ENCODE measurements around the gene MMP2.

Gene MMP2

DNA sequence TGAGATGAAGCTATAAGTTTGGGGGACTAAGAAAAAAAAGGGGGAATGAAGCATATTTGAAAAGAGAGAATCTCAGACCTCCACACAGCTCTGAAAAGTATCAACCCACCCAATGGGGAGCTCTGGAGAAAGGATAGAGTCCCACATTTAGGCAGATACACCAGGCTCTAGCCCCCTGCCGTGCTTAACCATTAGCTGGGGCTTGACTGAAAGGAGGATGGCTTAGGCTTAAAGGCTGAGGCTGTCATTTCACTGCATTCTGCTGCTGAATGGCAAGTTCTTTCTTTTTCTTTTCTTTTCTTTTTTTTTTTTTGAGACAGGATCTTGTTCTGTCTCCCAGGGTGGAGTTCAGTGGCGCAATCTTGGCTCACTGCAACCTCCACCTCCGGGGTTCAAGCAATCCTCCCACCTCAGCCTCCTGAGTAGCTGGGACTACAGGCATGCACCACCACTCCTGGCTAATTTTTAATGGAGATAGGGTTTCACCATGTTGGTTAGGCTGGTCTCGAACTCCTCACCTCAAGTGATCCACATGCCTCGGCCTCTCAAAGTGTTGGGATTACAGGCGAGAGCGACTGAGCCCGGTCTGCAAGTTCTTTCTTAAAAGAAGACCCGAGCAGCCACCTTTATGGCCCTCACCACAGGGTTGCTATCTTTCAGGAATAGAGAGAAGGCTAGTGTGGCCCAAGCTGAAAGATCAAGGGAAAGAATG, 9.0 kb upstream of the MMP2 start:
- no peak for DNase-seq

DNA sequence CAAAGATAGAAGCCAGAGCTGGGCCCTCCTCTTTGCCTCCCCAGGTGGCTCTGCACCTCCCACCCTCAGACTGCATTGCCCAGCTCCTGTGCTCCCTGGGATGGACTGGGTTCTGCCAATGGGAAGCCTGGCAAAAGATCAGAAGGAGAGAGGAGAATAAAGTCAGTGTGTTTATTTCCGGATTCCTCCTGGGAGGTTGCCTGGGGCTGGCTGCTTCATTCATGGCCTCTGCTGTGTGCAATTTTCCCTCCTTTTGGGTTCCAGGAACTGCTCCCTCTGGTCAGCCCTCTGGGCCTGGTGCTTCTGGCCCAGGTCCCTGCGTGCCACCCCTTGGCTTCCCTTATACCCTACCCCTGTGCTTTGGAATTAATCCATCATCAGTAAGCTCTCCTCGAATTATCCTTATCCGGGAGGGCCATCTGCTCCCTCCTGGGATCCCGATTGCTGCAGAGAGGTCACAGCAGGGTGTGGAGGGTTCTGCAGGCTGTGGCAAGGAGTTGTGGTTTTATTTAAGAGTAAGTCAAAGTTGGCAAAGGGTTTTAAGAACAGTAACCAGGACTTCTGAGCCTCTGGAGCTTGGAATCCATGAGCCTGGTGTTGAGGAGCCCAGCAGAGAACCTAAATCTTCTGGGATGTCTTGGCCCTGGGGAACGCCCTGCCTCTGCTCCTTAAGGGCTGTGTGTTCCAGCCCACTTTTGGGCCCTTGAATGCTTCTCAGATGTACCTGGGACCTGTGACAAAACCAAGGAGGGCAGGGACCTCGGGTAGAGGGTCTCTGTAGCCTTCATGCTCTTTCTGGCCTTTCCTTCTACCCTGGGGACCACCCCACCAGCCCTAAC, 8.2 kb upstream of the MMP2 start:
- peak in 2 of 3 experiments; percentile 3 for DNase-seq

DNA sequence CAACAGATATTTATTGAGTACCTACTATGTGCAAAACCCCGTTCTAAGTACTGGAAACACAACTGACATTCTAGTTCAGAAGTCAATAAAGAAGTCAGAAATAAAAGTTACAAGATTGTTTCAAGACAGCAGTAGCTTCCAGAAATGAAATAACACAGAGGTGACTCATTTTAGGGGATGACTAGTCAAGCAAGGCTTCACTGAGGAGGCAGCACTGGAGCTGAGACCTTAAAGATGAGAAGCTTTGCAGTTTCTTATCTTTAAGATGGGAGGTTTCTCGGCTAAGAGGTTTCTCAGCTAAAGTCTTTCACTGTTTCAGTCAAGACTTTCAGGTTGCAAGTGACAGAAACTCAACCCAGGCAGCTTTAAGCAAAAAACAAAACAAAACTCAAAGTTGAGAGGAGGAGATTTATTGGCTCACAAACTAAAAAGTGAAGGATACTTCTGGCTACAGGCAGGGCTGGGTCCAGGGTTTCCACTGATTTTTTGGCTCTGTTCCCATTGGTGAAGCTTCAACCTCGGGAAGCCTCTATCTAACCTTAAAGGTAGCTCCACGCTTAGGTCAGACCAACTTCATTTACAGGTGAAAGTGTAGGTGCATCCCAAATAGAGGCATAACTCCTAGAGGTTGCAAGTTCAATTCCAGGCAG, 7.4 kb upstream of the MMP2 start:
- no peak for DNase-seq

DNA sequence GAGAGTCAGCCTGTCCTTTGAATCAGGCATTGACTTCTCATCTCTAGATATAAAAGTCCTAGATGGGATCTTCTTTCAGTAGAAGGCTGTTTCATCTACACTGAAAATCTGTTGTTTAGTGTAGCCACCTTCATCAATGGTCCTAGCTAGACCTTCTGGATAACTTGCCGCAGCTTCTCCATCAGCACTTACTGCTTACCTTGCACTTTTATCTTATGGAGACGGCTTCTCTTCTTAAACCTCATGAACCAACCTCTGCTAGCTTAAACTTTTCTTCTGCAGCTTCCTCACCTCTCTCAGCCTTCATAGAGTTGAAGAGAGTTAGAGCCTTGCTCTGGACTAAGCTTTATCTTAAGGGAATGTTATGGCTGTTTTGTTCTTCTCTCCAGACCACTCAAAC, 5.4 kb upstream of the MMP2 start:
- no peak for DNase-seq

DNA sequence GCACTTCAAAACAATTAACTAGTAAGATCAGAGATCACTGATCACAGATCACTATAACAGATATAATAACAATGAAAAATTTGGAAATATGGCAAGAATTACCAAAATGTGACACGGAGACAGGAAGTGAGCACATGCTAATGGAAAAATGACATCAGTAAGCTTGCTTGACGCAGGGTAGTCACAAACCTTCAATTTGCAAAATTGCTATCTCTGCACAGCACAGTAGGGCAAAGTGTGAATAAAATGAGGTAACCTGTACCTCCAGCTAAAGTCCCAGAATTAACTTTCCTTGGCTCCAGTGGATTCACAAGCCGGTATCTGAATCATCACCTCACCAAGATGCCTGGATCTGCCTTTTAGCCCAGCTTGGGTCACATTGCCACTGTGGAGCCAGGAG, 4.2 kb upstream of the MMP2 start:
- DNase-seq = no peak

DNA sequence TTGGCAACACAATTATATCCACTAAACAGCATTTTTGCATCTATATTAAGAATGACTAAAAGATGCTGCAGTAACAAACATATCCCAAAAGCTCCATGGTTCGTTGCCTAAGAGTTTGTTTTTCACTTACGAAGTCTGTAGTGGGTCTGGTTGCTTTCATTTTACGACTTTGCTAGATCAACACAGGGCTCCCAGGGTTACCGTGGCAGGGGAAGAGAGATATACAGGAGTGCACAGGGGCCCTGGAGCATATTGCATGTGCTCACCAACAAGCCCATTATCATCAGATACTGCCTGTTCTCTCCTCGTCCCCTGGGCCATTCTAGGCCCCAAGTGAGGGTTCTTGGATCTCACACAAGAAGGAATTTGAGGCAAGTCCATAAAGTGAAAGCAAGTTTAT, 3.1 kb upstream of the MMP2 start:
- no peak for DNase-seq

DNA sequence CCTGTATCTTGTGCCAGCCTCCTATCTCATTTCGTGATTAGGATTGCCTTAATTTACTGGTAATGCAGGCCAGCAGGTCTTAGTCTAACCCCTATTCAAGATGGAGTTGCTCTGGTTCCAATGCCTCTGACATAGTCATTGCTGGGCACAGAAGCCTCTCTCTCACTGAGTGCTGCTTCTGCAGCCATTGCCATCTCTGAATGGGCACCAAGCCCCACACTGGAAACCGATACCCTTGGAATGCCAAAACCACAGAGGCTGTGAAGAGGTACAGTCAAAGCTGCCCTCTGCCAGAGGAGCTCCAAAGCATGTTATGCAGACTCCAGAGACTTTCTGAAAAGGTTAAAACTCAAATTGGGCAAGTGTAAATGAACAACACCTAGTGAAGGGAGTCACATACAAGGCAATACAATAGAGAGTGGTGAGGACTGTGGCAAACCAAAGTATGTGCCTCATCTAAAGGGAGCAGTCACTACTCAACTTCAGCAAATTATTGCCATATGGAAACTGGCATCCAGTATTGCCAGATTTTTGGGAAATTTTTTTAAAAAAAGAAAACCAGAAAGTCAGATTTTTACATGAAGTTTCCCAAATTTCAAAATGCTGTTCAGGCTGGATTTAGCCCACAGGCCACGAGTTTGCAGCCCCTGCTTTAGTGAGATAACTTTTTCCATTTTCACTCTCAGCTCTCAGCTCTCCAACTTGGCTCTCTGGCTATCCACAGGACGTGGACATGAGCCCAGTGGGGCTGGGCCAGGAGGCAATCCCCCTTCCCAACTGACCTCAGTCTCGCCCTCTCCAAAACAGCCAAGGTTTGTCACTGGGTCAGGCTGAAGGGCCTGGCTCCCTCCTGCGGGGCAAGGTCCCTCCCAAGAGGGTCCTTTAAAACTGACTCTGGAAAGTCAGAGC, 2.1 kb upstream of the MMP2 start:
- DNase-seq = no peak

DNA sequence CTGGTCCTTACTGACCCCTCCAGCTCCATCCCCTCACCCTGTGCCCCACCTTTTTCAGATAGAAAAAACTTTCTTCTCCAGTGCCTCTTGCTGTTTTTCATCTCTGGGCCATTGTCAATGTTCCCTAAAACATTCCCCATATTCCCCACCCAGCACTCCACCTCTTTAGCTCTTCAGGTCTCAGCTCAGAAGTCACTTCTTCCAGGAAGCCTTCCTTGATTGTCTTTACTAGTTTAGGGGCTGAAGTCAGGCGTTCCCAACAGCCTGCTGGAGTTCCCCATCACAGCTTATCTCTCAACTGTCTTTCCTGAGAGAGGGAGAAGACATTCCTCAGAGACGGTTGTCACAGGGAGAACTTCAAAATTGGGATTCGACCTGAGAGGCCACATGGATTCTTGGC, 1.3 kb upstream of the MMP2 start:
- no peak for DNase-seq

DNA sequence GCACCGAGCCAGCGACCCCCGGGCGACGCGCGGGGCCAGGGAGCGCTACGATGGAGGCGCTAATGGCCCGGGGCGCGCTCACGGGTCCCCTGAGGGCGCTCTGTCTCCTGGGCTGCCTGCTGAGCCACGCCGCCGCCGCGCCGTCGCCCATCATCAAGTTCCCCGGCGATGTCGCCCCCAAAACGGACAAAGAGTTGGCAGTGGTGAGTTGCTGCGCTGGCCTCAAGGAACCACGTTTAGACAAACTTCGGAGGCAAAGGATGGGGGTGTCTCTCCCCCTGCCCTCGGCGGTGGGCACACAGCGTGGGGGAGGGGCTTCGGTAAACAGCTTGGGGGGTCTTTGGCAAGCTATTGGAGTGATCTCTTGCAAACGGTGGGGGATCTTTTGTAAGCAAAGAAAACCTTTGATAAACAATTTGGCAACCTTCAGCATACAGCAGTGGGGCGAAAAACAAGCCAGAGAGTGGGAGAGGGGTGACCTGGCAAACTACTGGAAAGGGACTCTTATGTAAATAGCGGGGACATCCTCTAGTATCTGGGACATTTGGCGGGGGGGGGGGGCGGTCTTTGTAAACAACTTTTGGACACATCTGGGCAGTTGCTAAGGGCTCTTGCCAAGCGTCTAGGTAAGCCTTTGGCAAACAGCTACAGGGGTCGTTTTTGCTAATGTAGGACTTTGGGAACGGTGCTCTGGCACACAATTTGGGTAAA, 587 bp downstream of the MMP2 start:
- peak in 1 of 3 experiments; percentile 71 for DNase-seq

DNA sequence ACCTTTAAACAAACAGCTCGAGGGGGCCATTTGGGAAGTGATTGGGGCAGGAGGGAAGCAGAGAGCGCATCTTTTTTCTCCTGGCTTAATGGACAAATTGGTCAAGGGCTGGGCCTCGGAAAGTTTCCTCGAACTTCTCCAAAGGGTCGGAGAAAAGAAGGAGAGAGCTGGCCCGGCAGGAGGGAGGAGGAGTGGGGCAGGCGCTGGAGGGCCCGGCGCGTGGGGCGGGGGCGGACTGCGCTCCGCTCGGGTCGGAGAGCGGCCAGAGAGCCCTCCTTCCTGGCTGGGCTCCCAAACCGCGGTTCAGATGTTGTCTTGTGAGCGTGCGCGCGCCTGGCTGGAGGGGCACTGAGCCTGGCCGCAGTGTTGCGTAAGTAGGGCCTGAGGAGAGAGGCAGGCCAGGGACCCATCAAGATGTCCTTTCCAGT, 1.2 kb downstream of the MMP2 start:
- DNase-seq = no peak

DNA sequence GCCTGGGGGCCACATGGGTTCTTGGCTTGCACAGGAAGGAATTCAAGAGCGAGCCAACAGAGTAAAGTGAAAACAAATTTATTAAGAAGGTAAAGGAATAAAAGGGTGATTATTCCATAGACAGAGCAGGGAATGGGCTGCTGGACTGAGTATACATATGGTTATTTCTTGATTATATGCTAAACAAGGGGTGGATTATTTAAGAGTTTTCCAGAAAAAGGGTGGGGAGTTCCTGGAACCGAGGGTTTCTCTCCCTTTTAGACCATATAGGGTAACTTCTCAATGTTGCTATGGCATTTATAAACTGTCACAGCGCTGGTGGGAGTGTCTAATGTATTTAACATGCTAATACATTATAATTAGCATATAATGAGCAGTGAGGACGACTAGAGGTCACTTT, 2.0 kb downstream of the MMP2 start:
- DNase-seq = no peak

DNA sequence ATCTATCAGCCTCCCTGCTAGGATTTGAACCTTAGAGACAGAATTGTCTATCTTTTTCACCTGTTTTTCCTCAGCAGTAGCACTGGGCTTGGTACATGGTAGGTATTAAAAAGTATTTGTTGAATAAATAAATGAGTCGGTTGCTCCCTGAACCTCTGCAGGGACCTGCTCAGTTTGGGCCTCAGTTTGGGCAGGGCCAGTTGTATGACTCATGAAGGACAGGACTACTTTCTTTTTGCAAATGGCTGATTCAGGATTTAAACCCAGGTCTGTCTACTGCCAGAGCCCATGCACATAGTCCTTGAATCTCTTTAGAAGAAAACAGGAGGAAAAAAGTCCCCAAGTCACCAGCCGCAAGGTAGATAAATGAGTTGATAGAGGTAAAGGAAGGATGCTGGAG, 3.1 kb downstream of the MMP2 start:
- no peak for DNase-seq

DNA sequence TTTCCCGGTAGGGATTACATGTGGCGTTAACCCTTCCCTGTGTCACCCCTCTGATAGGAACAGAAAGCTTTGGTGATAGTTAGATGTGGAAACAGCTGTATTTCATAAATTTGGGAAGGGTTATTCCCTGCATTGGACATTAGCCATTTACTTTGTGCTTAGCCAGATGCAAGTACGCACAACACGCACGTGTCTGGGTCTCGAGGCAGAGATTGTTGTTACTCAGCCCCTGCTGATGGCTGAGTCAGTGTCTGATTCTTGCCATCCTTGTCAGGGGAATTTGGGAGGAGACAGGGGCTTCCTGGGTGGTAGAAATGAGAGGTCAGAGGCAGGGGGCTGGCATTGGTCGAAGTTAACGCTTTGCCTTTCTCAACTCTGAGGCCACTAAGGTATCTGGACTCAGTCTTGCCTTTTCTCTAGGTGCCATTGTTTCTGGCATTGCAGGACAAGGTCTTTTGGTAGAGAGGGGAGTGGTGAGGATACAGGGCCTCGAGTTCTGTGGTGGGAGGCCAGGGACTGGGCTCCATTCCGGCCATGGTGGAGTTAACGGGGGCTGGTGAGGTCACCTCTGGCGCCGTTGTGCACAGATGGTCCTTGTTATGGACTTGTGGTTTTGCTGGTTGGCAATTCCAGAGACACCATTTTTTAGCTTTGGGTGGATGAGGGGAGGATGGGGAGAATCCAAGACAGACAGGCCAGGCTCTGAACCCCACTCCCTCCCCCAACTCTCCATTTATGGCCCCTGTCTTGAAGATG, 8.2 kb downstream of the MMP2 start:
- no peak for DNase-seq

DNA sequence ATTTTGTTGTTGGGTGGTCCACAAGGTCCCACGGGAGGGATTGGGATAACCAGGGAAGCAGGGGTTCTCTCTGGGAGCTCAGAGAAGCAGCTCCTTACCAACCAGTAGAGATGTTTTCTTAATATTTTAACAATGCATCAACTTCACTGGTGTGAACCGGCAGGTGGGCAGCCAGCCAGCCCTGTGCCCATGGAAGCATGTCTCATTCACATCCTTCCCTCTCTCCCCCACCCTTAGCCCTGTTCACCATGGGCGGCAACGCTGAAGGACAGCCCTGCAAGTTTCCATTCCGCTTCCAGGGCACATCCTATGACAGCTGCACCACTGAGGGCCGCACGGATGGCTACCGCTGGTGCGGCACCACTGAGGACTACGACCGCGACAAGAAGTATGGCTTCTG, 9.3 kb downstream of the MMP2 start:
- DNase-seq = no peak

DNA sequence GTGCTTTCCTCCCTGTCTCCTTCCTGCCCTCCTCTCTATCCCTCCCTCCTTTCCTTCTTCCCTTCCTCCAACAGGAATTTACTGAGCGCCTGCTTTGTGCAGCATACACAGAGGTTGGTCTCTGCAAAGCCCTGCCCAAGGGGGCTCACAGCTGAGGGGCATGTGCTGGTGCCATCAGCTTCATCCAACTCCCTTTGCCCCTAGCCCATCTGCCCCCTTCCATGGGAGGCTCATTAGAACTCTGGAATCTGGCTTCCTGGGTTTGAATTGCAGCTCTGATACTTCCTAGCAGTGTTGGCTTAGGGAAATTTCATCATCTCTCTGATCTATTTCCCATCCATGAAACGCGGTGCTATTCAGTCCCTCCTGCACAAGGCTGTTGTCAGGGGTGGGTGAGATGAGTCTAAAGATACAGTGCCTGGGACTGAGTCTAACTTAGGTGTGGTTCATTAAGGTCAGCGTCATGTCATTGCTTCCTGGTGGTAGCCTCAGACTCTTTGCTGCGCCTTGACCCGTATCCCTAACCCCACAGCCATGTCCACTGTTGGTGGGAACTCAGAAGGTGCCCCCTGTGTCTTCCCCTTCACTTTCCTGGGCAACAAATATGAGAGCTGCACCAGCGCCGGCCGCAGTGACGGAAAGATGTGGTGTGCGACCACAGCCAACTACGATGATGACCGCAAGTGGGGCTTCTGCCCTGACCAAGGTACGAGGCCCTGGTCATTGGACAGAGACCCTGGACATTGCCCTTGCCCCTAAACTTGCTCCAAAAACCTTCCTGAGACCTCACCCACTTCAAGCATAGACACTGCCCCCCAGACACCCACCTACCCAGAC, 10.3 kb downstream of the MMP2 start:
- DNase-seq = no peak

DNA sequence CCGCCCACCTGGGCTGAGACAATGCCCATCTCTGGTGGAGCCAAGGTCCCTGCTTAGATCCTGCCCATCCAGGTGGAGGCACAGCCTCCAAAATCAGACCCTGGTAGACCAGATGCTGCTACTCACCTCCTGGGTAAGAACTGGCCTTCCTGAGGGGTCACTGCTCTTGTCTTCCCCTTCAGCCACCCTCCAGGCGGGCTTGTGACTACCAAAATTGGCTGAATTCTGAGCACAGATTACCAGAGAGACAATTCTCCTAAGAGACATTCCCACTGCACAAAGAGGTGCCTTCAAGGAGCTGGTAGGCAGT, 10.9 kb downstream of the MMP2 start:
- DNase-seq = no peak

DNA sequence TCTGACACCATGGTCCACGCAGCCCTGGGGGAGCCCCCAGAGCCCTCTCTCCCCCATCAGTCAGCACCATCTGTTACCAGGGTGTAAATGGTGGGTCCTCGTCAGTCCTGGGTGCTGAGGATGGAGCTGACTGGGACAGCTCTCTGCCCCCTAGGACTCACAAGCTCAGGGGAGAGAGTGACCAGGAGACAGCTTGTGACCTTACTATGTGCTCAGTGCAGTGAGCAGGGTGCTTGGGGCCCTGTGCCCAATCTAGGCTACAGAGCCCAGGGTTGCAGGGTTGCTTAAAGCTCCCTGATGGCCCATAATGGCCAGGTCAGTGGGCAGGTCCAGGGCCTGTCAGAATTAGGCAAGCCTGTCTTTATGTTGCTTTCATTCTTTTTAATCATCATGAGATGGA, 11.3 kb downstream of the MMP2 start:
- DNase-seq = no peak

DNA sequence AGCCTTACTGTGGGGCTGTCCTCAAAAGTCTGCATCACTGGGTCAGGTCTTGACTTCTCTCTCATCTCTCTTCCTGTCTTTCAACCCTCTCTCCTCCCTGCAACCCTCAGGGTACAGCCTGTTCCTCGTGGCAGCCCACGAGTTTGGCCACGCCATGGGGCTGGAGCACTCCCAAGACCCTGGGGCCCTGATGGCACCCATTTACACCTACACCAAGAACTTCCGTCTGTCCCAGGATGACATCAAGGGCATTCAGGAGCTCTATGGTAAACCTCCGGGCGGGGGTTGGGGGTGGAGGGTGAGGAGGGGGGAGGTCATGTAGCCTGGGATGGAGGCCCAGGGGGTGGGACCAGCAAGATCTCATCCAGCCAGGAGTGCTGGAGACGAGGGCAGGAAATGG, 12.7 kb downstream of the MMP2 start:
- DNase-seq = no peak

DNA sequence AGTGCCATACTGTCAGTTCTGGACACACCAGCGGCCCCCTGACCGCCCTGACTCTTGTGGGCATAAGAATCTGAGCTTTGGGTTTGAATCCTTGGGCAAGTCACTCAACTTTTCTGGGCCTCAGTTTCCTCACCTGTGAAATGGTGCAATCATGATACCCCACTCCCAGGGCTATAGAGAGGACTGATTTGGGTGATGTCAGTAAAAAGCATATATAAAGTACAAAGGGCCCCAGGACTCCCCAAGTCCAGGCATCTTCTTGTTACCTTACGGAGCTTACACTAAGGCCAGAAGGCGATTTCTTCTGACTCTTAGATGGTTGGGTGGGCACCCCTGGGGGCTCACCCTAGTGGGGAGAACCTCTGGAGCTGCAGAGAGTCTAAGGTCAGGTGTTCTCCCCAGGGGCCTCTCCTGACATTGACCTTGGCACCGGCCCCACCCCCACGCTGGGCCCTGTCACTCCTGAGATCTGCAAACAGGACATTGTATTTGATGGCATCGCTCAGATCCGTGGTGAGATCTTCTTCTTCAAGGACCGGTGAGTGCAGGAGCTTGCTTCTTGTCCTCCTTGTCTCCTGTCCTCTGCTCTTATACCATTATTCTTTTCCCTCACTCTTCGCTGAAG, 13.9 kb downstream of the MMP2 start:
- no peak for DNase-seq

DNA sequence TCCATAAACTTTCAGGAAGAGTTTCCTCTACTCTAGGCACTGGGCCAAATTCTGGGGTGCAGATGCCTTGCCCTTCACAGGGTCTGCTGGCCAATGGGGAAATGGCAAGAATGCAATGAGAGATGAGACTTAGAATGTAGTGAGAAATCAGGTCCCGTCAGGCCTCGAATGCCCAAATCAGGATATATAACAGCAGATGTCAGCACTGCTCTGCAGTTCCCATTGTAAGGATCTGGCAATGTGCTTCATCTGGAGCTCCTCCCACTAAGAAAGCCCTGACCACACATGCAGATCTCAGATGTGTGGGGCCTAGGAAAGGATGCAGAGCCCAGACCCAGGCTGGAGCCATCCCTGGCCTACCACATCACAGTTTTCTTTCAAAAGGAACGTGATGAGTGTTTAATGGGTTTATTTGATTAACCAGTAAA, 16.0 kb downstream of the MMP2 start:
- DNase-seq = peak; percentile 1 to 50 (median 3)

All from NCI-H1417 (cell line).